B cell (primary cell): ENCODE measurements around the gene EIF4A3.

ENCODE experiments used
- CTCF ChIP-seq: fragments of 200-600 bp; IDR thresholded peaks from one replicate; pipeline ENCODE4 v1.8.0; 2022; ENCODE audit warnings: antibody characterized with exemption, mild to moderate bottlenecking
- EZH2 ChIP-seq: IDR thresholded peaks from 2 replicates; pipeline ENCODE4 v1.6.1; 2012; ENCODE audit warnings: borderline replicate concordance, low read depth, mild to moderate bottlenecking, moderate library complexity, low read length; ENCODE audit not compliant: insufficient read depth, poor library complexity, severe bottlenecking

GRCh38 chr17:80183581-80184422 is 36.9 kb upstream of the EIF4A3 start:
- no peak for TF ChIP-seq CTCF
- TF ChIP-seq EZH2, result no peak
